Panc1 (cell line): ENCODE results near the gene FRMPD2. TPM values are rescaled to one million over a fixed set of nuclear protein-coding genes. Genes with fewer than 3 reads are reported as not detected.
A peak's percentile ranks its signal among the peaks of the same experiment; 100 is the strongest.

ENCODE experiments used
- ATAC-seq: fragments of 200-7000 bp; cut with Tn5 transposase; 2 replicates; pipeline ENCODE4 v1.9.1; 2020; ENCODE audit warnings: mild to moderate bottlenecking, moderate library complexity
- BruUV-seq: library from RNA; stranded (reverse); fragments of 400-500 nt; replicated peaks from 2 replicates; lab custom pipeline; 2021; lab: Mats Ljungman, UMichigan
- CTCF ChIA-PET: fragments of 300-600 bp; sonication (Branson Sonifier 250); formaldehyde crosslinking; loops from one replicate; lab custom pipeline; 2022; ENCODE audit warnings: antibody characterized with exemption; lab: Charles Lee
- POLR2A ChIA-PET: fragments of 300-600 bp; sonication (Branson Sonifier 250); formaldehyde crosslinking; loops from one replicate; lab custom pipeline; 2022; ENCODE audit warnings: antibody characterized with exemption; lab: Charles Lee
- DNase-seq: peaks from one replicate; pipeline ENCODE4 v3.0.0-alpha.2; 2010; ENCODE audit warnings: low read depth, low spot score
- H3K27ac ChIP-seq: 2 replicates; pipeline ENCODE4 v1.5.1; 2011; ENCODE audit warnings: mild to moderate bottlenecking, low read length, inconsistent platforms
- H3K27me3 ChIP-seq: fragments of 200-500 bp; sonication (Bioruptor generic); 2 replicates; pipeline ENCODE4 v1.6.0; 2014; ENCODE audit warnings: low read length, inconsistent platforms; ENCODE audit not compliant: control insufficient read depth, insufficient read depth
- H3K36me3 ChIP-seq: fragments of 200-500 bp; sonication (Bioruptor generic); 2 replicates; pipeline ENCODE4 v1.5.1; 2014; ENCODE audit warnings: inconsistent platforms, mild to moderate bottlenecking, low read length, moderate library complexity; ENCODE audit not compliant: control insufficient read depth, insufficient read depth
- H3K4me1 ChIP-seq: 2 replicates; pipeline ENCODE4 v1.5.1; 2011; ENCODE audit warnings: inconsistent platforms, mild to moderate bottlenecking, low read length, moderate library complexity; ENCODE audit not compliant: control insufficient read depth, insufficient read depth
- H3K4me3 ChIP-seq, 2 experiments: 2 replicates each; pipeline ENCODE4 v1.5.1; 2011 to 2012; ENCODE audit warnings: low read depth in 2 of 2, low read length in 2 of 2, mild to moderate bottlenecking in 2 of 2, inconsistent platforms in 1 of 2, moderate library complexity in 1 of 2
- H3K9me3 ChIP-seq: fragments of 200-500 bp; sonication (Bioruptor generic); 2 replicates; pipeline ENCODE4 v1.5.1; 2014; ENCODE audit warnings: low read depth, mild to moderate bottlenecking, inconsistent platforms, low read length, moderate library complexity; ENCODE audit not compliant: control insufficient read depth, insufficient read depth
- CTCF ChIP-seq: fragments of 450-650 bp; IDR thresholded peaks from 2 replicates; pipeline ENCODE4 v1.5.1; 2017; ENCODE audit warnings: mild to moderate bottlenecking
- POLR2AphosphoS5 ChIP-seq: IDR thresholded peaks from 2 replicates; pipeline ENCODE4 v1.6.1; 2012; ENCODE audit warnings: mild to moderate bottlenecking, low read depth, low read length, moderate library complexity
- SIN3A ChIP-seq: IDR thresholded peaks from 2 replicates; pipeline ENCODE4 v1.6.1; 2012; ENCODE audit warnings: low read depth, mild to moderate bottlenecking, low read length, moderate library complexity, borderline replicate concordance; ENCODE audit not compliant: insufficient read depth
- TCF7L2 ChIP-seq: IDR thresholded peaks from 2 replicates; pipeline ENCODE4 v1.6.1; 2011; ENCODE audit warnings: mild to moderate bottlenecking, low read depth, low read length, inconsistent platforms
- in situ Hi-C: cut with HindIII; loops from 2 replicates; pipeline ENCODE4 v1.10.0; 2016; ENCODE audit warnings: low sequenced_read_pairs, low pct_unique_long_range_greater_than_20kb
- intact Hi-C: fragments of 100-400 bp; cut with micrococcal nuclease; formaldehyde crosslinking; loops from one replicate; pipeline ENCODE4 v1.10.0; 2022; ENCODE audit not compliant: unreplicated experiment
- total RNA-seq: library from RNA; stranded (reverse); gene quantifications from one replicate; pipeline ENCODE4 v1.2.1, GENCODE V29; 2021; ENCODE audit not compliant: unreplicated experiment
- TF ChIP-seq, protein P1 (sequence below), 2 experiments: IDR thresholded peaks; 2 replicates each; pipeline ENCODE4 v1.6.1; 2011 to 2012; ENCODE audit warnings: low read depth in 2 of 2, control low read depth in 1 of 2, low read length in 1 of 2, mild to moderate bottlenecking in 1 of 2, moderate library complexity in 1 of 2; ENCODE audit not compliant: insufficient read depth in 1 of 2

Gene FRMPD2
- total RNA-seq, 1 experiment from 2014 or later: not detected

- Histone ChIP-seq H3K27ac (no peak overlapping the region), H3K4me3 (no peak overlapping the region), H3K36me3 (no peaks in the 10 kb centered on the region), H3K27me3 (no peaks in the 10 kb centered on the region; the same call in 1 of the 2 replicates), H3K9me3 (no peaks in the 10 kb centered on the region), H3K4me1 (no peaks in the 10 kb centered on the region)
- CTCF ChIA-PET: interaction anchor here (0.6 kb wide), 1 partner anchor 514 kb away, joined by 7 read pairs; no protein-coding TSS in a partner anchor
- POLR2A ChIA-PET: no interaction called here
- intact Hi-C loops (no loop called here), in situ Hi-C loops (no loop called here)
- BruUV-seq: no TSS peak
- peak; percentile 19; the same call in 1 of the 2 replicates for ATAC-seq
- no peak for DNase-seq
- TF ChIP-seq POLR2AphosphoS5 (no peak), SIN3A (no peak)
- TF ChIP-seq, protein P1, sequence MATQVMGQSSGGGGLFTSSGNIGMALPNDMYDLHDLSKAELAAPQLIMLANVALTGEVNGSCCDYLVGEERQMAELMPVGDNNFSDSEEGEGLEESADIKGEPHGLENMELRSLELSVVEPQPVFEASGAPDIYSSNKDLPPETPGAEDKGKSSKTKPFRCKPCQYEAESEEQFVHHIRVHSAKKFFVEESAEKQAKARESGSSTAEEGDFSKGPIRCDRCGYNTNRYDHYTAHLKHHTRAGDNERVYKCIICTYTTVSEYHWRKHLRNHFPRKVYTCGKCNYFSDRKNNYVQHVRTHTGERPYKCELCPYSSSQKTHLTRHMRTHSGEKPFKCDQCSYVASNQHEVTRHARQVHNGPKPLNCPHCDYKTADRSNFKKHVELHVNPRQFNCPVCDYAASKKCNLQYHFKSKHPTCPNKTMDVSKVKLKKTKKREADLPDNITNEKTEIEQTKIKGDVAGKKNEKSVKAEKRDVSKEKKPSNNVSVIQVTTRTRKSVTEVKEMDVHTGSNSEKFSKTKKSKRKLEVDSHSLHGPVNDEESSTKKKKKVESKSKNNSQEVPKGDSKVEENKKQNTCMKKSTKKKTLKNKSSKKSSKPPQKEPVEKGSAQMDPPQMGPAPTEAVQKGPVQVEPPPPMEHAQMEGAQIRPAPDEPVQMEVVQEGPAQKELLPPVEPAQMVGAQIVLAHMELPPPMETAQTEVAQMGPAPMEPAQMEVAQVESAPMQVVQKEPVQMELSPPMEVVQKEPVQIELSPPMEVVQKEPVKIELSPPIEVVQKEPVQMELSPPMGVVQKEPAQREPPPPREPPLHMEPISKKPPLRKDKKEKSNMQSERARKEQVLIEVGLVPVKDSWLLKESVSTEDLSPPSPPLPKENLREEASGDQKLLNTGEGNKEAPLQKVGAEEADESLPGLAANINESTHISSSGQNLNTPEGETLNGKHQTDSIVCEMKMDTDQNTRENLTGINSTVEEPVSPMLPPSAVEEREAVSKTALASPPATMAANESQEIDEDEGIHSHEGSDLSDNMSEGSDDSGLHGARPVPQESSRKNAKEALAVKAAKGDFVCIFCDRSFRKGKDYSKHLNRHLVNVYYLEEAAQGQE (IDR thresholded peaks at IDR 0.05; ENCODE audit: insufficient read depth in 1 of 2, low read depth in 2 of 2, low read length in 1 of 2): no peak
Observed at GRCh38 chr10:48290286-48290685, 15.8 kb upstream of the FRMPD2 start.

GRCh38 chr10:48289501-48290238, 15.2 kb upstream of the FRMPD2 start:
- ATAC-seq (peak; percentile 79), DNase-seq (peak; percentile 60)
- H3K4me1 ChIP-seq: no peaks in the 10 kb centered on the region
- ChIA-PET CTCF (interaction anchor here (0.6 kb wide), 1 partner anchor 514 kb away, joined by 7 read pairs; no protein-coding TSS in a partner anchor), POLR2A (no interaction called here)
- H3K27ac ChIP-seq: no peak overlapping the region
- no peaks in the 10 kb centered on the region; the same call in 1 of the 2 replicates for H3K27me3 ChIP-seq
- in situ Hi-C loops: no loop called here
- H3K36me3 ChIP-seq: no peaks in the 10 kb centered on the region
- intact Hi-C loops: loop anchor here (10.0 kb wide), 1 partner anchor 75 kb away; no protein-coding TSS in a partner anchor
- no peaks in the 10 kb centered on the region for H3K9me3 ChIP-seq
- TF ChIP-seq POLR2AphosphoS5: no peak
- TF ChIP-seq CTCF: peak; percentile 94
- TF ChIP-seq SIN3A: no peak
- H3K4me3 ChIP-seq: no peak overlapping the region
- BruUV-seq: no TSS peak

- ATAC-seq (no peak), DNase-seq (no peak)
- no peak overlapping the region for H3K4me3 ChIP-seq
- 0 out of 2 replicates have a peak, but pooled peaks cover 4% of the 10 kb centered on the region for H3K9me3 ChIP-seq
- POLR2A ChIA-PET: no interaction called here
- H3K4me1 ChIP-seq: no peaks in the 10 kb centered on the region
- intact Hi-C loops: loop anchor here (10.0 kb wide), 1 partner anchor 74 kb away; no protein-coding TSS in a partner anchor
- CTCF ChIA-PET: no interaction called here
- H3K36me3 ChIP-seq: no peaks in the 10 kb centered on the region
- no TSS peak for BruUV-seq
- TF ChIP-seq POLR2AphosphoS5 (no peak), TCF7L2 (no peak), CTCF (no peak), SIN3A (no peak)
- TF ChIP-seq, protein P1 (IDR thresholded peaks at IDR 0.05; ENCODE audit: insufficient read depth in 1 of 2, low read depth in 2 of 2, low read length in 1 of 2): no peak
- in situ Hi-C loops: no loop called here
- no peaks in the 10 kb centered on the region; the same call in 1 of the 2 replicates for H3K27me3 ChIP-seq
- H3K27ac ChIP-seq: no peak overlapping the region
Observed at GRCh38 chr10:48288661-48289060, 14.2 kb upstream of the FRMPD2 start.
